Caco-2 (cell line): ENCODE data around the gene EXOSC3. TPM values are rescaled to one million over a fixed set of nuclear protein-coding genes. Genes with fewer than 3 reads are reported as not detected.
"Not testable (repeated sequence)": the region's sequence is repeated elsewhere in the genome, so short reads cannot be mapped to it uniquely, and the experiment has no call there.

ENCODE experiments used
- BruUV-seq: library from RNA; stranded (reverse); fragments of 400-500 nt; replicated peaks from 2 replicates; lab custom pipeline; 2021; lab: Mats Ljungman, UMichigan
- CTCF ChIA-PET: fragments of 300-600 bp; sonication (Branson Sonifier 250); formaldehyde crosslinking; loops from one replicate; lab custom pipeline; 2022; ENCODE audit warnings: antibody characterized with exemption; lab: Charles Lee
- POLR2A ChIA-PET: fragments of 300-600 bp; sonication (Branson Sonifier 250); formaldehyde crosslinking; loops from one replicate; lab custom pipeline; 2022; ENCODE audit warnings: antibody characterized with exemption; lab: Charles Lee
- DNase-seq, 2 experiments: peaks; one replicate each; pipeline versions ENCODE4 v3.0.0 to v3.0.0-alpha.2; 2020 to 2022
- H3K27me3 ChIP-seq: replicated peaks from 2 replicates; pipeline ENCODE4 v1.6.0; 2011; ENCODE audit warnings: low read length; ENCODE audit not compliant: control insufficient read depth, insufficient read depth
- H3K36me3 ChIP-seq: 2 replicates; pipeline ENCODE4 v1.5.1; 2011; ENCODE audit warnings: low read length; ENCODE audit not compliant: control insufficient read depth, insufficient read depth
- H3K4me1 ChIP-seq: fragments of 250-450 bp; sonication (Bioruptor Pico); 2 replicates; pipeline ENCODE4 v1.5.1; 2020; ENCODE audit warnings: mild to moderate bottlenecking
- H3K4me3 ChIP-seq: 2 replicates; pipeline ENCODE4 v1.5.1; 2011; ENCODE audit warnings: low read depth, mild to moderate bottlenecking, control low read depth, low read length
- H3K9me3 ChIP-seq: fragments of 250-450 bp; sonication (Bioruptor Pico); 2 replicates; pipeline ENCODE4 v1.5.1; 2020; ENCODE audit warnings: mild to moderate bottlenecking, moderate library complexity
- H3K27ac Mint-ChIP-seq: one replicate; pipeline ENCODE4 v1.8.0; 2022; ENCODE audit warnings: mixed read lengths; ENCODE audit not compliant: unreplicated experiment
- H3K27me3 Mint-ChIP-seq: one replicate; pipeline ENCODE4 v1.8.0; 2022; ENCODE audit warnings: mixed read lengths; ENCODE audit not compliant: insufficient read depth, unreplicated experiment
- H3K36me3 Mint-ChIP-seq: one replicate; pipeline ENCODE4 v1.8.0; 2022; ENCODE audit warnings: mild to moderate bottlenecking, mixed read lengths; ENCODE audit not compliant: insufficient read depth, unreplicated experiment
- H3K4me1 Mint-ChIP-seq: one replicate; pipeline ENCODE4 v1.8.0; 2022; ENCODE audit warnings: low read depth, mixed read lengths; ENCODE audit not compliant: unreplicated experiment
- H3K4me3 Mint-ChIP-seq: one replicate; pipeline ENCODE4 v1.8.0; 2022; ENCODE audit warnings: mild to moderate bottlenecking, moderate library complexity, mixed read lengths; ENCODE audit not compliant: unreplicated experiment
- H3K9me3 Mint-ChIP-seq: one replicate; pipeline ENCODE4 v1.8.0; 2022; ENCODE audit warnings: mixed read lengths; ENCODE audit not compliant: unreplicated experiment
- intact Hi-C: fragments of 100-400 bp; cut with micrococcal nuclease; formaldehyde crosslinking; loops from one replicate; pipeline ENCODE4 v1.10.0; 2022; ENCODE audit not compliant: unreplicated experiment
- total RNA-seq: library from RNA; stranded (reverse); gene quantifications from 2 replicates; pipeline ENCODE4 v1.2.3, GENCODE V29; 2022
- TF ChIP-seq, protein P1 (sequence below), 2 experiments: fragments of 200-600 bp in 1 of 2; IDR thresholded peaks; 1 replicate in 1 of 2; 2 replicates in 1 of 2; pipeline versions ENCODE4 v1.5.1 to v1.8.0; 2011 to 2022; ENCODE audit warnings: antibody characterized with exemption in 1 of 2, control low read depth in 1 of 2, inconsistent platforms in 1 of 2, low read depth in 1 of 2, low read length in 1 of 2, mild to moderate bottlenecking in 1 of 2, moderate library complexity in 1 of 2; ENCODE audit not compliant: insufficient read depth in 1 of 2, severe bottlenecking in 1 of 2, unreplicated experiment in 1 of 2

The EXOSC3 gene
- total RNA-seq, 1 experiment from 2014 or later = 60.3 TPM

DNA sequence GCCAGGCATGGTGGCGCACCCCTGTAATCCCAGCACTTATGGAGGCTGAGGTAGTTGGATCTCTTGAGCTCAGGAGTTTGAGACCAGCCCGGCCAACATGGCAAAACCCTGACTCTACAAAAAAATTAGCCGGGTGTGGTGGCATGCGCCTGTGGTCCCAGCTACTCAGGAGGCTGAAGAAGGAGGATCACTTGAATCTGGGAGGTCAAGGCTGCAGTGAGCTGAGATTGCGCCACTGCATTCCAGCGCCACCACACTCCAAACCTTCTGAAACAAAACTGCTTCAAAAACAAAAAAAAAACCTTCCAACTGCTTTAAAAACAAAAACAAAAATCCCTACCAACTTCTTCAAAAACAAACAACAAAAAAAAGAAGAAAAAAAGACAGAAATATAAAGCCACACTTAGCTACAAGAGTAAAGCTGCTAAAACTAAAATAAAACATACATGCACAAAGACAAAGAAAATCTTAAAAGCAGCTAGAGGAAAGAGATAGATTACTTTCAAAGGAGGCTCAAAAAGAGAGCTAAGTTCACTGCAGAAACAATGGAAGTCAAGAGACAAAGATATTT is 27.1 kb upstream of the EXOSC3 start:
- no peaks in the 10 kb centered on the region for H3K4me1 ChIP-seq
- Mint-ChIP-seq H3K27ac (no peak overlapping the region), H3K4me1 (no peaks in the 10 kb centered on the region), H3K36me3 (no peaks in the 10 kb centered on the region), H3K4me3 (no peak overlapping the region), H3K27me3 (no peaks in the 10 kb centered on the region), H3K9me3 (no peaks in the 10 kb centered on the region)
- intact Hi-C loops = no loop called here
- no TSS peak for BruUV-seq
- ChIA-PET POLR2A (no interaction called here), CTCF (no interaction called here)
- TF ChIP-seq, protein P1, sequence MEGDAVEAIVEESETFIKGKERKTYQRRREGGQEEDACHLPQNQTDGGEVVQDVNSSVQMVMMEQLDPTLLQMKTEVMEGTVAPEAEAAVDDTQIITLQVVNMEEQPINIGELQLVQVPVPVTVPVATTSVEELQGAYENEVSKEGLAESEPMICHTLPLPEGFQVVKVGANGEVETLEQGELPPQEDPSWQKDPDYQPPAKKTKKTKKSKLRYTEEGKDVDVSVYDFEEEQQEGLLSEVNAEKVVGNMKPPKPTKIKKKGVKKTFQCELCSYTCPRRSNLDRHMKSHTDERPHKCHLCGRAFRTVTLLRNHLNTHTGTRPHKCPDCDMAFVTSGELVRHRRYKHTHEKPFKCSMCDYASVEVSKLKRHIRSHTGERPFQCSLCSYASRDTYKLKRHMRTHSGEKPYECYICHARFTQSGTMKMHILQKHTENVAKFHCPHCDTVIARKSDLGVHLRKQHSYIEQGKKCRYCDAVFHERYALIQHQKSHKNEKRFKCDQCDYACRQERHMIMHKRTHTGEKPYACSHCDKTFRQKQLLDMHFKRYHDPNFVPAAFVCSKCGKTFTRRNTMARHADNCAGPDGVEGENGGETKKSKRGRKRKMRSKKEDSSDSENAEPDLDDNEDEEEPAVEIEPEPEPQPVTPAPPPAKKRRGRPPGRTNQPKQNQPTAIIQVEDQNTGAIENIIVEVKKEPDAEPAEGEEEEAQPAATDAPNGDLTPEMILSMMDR (IDR thresholded peaks at IDR 0.05; ENCODE audit: insufficient read depth in 1 of 2, low read depth in 1 of 2, low read length in 1 of 2, severe bottlenecking in 1 of 2, unreplicated experiment in 1 of 2) = no peak
- no peaks in the 10 kb centered on the region for H3K27me3 ChIP-seq
- no peak for DNase-seq
- H3K4me3 ChIP-seq = no peak overlapping the region
- no peaks in the 10 kb centered on the region for H3K36me3 ChIP-seq
- no peaks in the 10 kb centered on the region for H3K9me3 ChIP-seq

- not testable (repeated sequence) for DNase-seq
Measured at GRCh38 chr9:37809676-37810075, 24.8 kb upstream of the EXOSC3 start.

DNA sequence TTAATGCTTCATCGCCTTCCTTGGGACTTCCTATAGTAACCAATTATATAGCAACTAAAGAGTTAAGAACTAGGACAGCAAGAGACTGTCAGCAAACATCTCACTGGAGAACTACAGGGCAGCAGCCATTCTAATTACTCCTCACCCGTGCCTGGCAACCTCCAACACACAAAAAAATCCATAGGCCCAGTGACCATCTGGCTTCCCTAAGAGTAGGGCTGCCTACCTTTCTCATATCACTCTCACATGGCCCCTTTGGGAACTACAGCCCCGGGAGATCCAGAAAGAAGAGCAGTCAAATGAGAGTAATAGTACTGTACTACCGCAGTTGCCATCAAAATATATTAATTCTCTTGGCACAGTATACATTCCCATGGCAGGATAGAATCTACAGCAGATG is 21.4 kb upstream of the EXOSC3 start:
- Mint-ChIP-seq H3K27me3 (no peaks in the 10 kb centered on the region), H3K27ac (no peak overlapping the region), H3K4me3 (no peak overlapping the region), H3K36me3 (no peaks in the 10 kb centered on the region), H3K9me3 (no peaks in the 10 kb centered on the region), H3K4me1 (peaks cover 9% of the 10 kb centered on the region)
- H3K27me3 ChIP-seq = no peaks in the 10 kb centered on the region
- H3K36me3 ChIP-seq = no peaks in the 10 kb centered on the region
- no peak for DNase-seq
- no peaks in the 10 kb centered on the region for H3K4me1 ChIP-seq
- BruUV-seq = no TSS peak
- no peaks in the 10 kb centered on the region for H3K9me3 ChIP-seq
- H3K4me3 ChIP-seq = no peak overlapping the region
- intact Hi-C loops = no loop called here
- CTCF ChIA-PET = no interaction called here
- POLR2A ChIA-PET = no interaction called here
- TF ChIP-seq, protein P1 (IDR thresholded peaks at IDR 0.05; ENCODE audit: insufficient read depth in 1 of 2, low read depth in 1 of 2, low read length in 1 of 2, severe bottlenecking in 1 of 2, unreplicated experiment in 1 of 2) = no peak

More at GRCh38 chr9:37809676-37810075, 24.8 kb upstream of the EXOSC3 start:
- POLR2A ChIA-PET, H3K36me3 ChIP-seq, H3K9me3 ChIP-seq, H3K27me3 ChIP-seq, BruUV-seq, H3K4me3 Mint-ChIP-seq, H3K9me3 Mint-ChIP-seq, H3K4me1 ChIP-seq, H3K27me3 Mint-ChIP-seq, H3K4me3 ChIP-seq, H3K36me3 Mint-ChIP-seq, H3K27ac Mint-ChIP-seq, CTCF ChIA-PET, H3K4me1 Mint-ChIP-seq, intact Hi-C loops: not testable (repeated sequence)
